Measurements from ENCODE around the gene CNTLN. TPM values are rescaled to one million over a fixed set of nuclear protein-coding genes. Genes with fewer than 3 reads are reported as not detected.

Gene CNTLN
- total and polyA plus RNA-seq, 9 of the 15 experiments (the other 6 are each of a cell fraction or from before 2014, with no cell fraction given), result 0.08 TPM; not detected in 8

DNA sequence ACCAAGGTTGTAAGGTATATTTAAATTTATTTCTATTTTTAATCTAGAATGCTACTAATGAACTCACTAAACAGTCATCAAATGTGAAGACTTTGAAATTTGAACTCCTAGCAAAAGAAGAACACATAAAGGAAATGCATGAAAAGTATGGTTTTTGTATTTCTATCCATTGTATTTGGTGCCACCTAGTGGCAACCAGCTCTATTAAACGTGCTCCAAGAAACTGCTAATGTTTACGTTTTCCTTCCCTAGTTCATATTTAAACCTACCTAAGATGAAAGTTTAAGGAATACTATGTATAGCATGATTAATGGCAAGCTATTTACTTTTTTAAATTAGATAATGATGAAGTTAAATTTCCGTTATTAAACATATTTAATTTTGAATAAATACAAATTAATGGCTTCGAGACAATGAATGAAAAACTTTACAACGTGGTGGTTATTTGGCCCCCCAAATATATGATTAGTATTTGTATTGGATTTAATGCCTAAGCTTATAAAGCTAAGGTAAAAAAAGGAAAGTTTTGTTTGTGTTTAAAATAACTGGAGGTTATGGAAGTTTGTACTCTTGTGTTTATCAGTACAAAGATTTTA, 328.1 kb downstream of the CNTLN start:
- Histone ChIP-seq H3K36me3 (ENCODE audit: control insufficient read depth, insufficient read depth, low read length) (no peaks in the 10 kb centered on the region), H3K79me2 (ENCODE audit: control insufficient read depth, insufficient read depth, low read length) (no peaks in the 10 kb centered on the region), H3K27me3 (ENCODE audit: control insufficient read depth in 2 of 2, insufficient read depth in 2 of 2, low read length in 2 of 2) (no peaks in the 10 kb centered on the region), H3K4me3 (no peak overlapping the region), H3K27ac (ENCODE audit: extremely low read depth, low read depth, low read length) (no peak overlapping the region), H4K20me1 (replicated peaks; ENCODE audit: control insufficient read depth, insufficient read depth, low read length) (no peaks in the 10 kb centered on the region), H3K4me1 (replicated peaks in 1 of 2; ENCODE audit: control insufficient read depth in 2 of 2, insufficient read depth in 2 of 2, low read length in 2 of 2) (no peaks in the 10 kb centered on the region), H2AFZ (ENCODE audit: low read depth, low read length) (no peak overlapping the region), H3K9ac (ENCODE audit: insufficient read depth in 1 of 2, low read depth in 2 of 2, low read length in 2 of 2) (no peak overlapping the region), H3K9me3 (replicated peaks; ENCODE audit: control insufficient read depth, insufficient read depth, low read depth, low read length) (no peaks in the 10 kb centered on the region), H3K9me1 (ENCODE audit: control insufficient read depth, insufficient read depth, low read length) (no peaks in the 10 kb centered on the region), H3K4me2 (ENCODE audit: insufficient read depth, low read length) (no peak overlapping the region)
- FAIRE-seq (no peak), ATAC-seq (no peak), DNase-seq (ENCODE audit: extremely low read depth in 1 of 4, low spot score in 3 of 4) (peak; percentile 5 to 48 (median 14))
- in situ Hi-C loops (cut with MboI), result no loop called here
- CTCF ChIA-PET (ENCODE audit: low intra/inter-chr PET ratio), result interaction anchor here (0.6 kb wide), 1 partner anchor 1589 kb away, joined by 3 read pairs; no protein-coding TSS in a partner anchor
- intact Hi-C loops (cut with micrococcal nuclease), result loop anchor here (5.0 kb wide), 1 partner anchor 1591 kb away; no protein-coding TSS in a partner anchor
- BruUV-seq (replicated peaks), result no TSS peak
- POLR2A ChIA-PET, result no interaction called here
- WGBS (ENCODE audit: insufficient coverage, low coverage, missing lambda C conversion rate), result 4% methylated on average over 5 of the region's 5 CpGs
- no peak for TF ChIP-seq DIDO1 (tag; IDR thresholded peaks at IDR 0.05; ENCODE audit: low read depth)
- TF ChIP-seq, protein P1, sequence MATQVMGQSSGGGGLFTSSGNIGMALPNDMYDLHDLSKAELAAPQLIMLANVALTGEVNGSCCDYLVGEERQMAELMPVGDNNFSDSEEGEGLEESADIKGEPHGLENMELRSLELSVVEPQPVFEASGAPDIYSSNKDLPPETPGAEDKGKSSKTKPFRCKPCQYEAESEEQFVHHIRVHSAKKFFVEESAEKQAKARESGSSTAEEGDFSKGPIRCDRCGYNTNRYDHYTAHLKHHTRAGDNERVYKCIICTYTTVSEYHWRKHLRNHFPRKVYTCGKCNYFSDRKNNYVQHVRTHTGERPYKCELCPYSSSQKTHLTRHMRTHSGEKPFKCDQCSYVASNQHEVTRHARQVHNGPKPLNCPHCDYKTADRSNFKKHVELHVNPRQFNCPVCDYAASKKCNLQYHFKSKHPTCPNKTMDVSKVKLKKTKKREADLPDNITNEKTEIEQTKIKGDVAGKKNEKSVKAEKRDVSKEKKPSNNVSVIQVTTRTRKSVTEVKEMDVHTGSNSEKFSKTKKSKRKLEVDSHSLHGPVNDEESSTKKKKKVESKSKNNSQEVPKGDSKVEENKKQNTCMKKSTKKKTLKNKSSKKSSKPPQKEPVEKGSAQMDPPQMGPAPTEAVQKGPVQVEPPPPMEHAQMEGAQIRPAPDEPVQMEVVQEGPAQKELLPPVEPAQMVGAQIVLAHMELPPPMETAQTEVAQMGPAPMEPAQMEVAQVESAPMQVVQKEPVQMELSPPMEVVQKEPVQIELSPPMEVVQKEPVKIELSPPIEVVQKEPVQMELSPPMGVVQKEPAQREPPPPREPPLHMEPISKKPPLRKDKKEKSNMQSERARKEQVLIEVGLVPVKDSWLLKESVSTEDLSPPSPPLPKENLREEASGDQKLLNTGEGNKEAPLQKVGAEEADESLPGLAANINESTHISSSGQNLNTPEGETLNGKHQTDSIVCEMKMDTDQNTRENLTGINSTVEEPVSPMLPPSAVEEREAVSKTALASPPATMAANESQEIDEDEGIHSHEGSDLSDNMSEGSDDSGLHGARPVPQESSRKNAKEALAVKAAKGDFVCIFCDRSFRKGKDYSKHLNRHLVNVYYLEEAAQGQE (IDR thresholded peaks at IDR 0.05; ENCODE audit: borderline replicate concordance), result peak; percentile 19; the same call in 1 of the 2 replicates
- TF ChIP-seq, protein P1 (CRISPR knock-in tag; IDR thresholded peaks at IDR 0.05; ENCODE audit: low read depth), result no peak
- no peak for TF ChIP-seq HDAC8 (tag; IDR thresholded peaks at IDR 0.05)
- peak; percentile 56 to 73 for TF ChIP-seq RAD21 (CRISPR knock-in tag; conservative IDR thresholded peaks at IDR 0.05 in 1 of 2, IDR thresholded peaks at IDR 0.05 in 1 of 2)
- no peak for TF ChIP-seq ZNF354B (CRISPR knock-in tag; IDR thresholded peaks at IDR 0.05)
- TF ChIP-seq ATF7 (IDR thresholded peaks at IDR 0.05), result no peak
- TF ChIP-seq, protein P2, sequence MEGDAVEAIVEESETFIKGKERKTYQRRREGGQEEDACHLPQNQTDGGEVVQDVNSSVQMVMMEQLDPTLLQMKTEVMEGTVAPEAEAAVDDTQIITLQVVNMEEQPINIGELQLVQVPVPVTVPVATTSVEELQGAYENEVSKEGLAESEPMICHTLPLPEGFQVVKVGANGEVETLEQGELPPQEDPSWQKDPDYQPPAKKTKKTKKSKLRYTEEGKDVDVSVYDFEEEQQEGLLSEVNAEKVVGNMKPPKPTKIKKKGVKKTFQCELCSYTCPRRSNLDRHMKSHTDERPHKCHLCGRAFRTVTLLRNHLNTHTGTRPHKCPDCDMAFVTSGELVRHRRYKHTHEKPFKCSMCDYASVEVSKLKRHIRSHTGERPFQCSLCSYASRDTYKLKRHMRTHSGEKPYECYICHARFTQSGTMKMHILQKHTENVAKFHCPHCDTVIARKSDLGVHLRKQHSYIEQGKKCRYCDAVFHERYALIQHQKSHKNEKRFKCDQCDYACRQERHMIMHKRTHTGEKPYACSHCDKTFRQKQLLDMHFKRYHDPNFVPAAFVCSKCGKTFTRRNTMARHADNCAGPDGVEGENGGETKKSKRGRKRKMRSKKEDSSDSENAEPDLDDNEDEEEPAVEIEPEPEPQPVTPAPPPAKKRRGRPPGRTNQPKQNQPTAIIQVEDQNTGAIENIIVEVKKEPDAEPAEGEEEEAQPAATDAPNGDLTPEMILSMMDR (IDR thresholded peaks at IDR 0.05 in 2 of 3, conservative IDR thresholded peaks at IDR 0.05 in 1 of 3; ENCODE audit: insufficient read depth in 2 of 3, low read depth in 1 of 3, low read length in 3 of 3), result peak in 1 of 3 experiments; percentile 56; a peak in 2 of 6 replicates
